EL (cell line): ENCODE data around the gene PRRC2A.

Experiments
- DNase-seq: peaks from one replicate; pipeline ENCODE4 v3.0.0-alpha.2; 2016

The PRRC2A gene

GRCh38 chr6:31620586-31621319, at the start of gene PRRC2A:
TSS of gene PRRC2A (plus strand) at chr6:31620715. CDS start at chr6:31622790, 2,075 bp downstream.
- peak; percentile 81 for DNase-seq

DNA sequence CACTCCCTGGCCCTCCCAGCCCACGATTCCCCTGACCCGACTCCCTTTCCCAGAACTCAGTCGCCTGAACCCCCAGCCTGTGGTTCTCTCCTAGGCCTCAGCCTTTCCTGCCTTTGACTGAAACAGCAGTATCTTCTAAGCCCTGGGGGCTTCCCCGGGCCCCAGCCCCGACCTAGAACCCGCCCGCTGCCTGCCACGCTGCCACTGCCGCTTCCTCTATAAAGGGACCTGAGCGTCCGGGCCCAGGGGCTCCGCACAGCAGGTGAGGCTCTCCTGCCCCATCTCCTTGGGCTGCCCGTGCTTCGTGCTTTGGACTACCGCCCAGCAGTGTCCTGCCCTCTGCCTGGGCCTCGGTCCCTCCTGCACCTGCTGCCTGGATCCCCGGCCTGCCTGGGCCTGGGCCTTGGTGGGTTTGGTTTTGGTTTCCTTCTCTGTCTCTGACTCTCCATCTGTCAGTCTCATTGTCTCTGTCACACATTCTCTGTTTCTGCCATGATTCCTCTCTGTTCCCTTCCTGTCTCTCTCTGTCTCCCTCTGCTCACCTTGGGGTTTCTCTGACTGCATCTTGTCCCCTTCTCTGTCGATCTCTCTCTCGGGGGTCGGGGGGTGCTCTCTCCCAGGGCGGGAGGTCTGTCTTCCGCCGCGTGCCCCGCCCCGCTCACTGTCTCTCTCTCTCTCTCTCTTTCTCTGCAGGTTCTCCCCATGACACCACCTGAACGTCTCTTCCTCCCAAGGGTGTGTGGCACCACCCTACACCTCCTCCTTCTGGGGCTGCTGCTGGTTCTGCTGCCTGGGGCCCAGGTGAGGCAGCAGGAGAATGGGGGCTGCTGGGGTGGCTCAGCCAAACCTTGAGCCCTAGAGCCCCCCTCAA, 48.2 kb upstream of the PRRC2A start, which contains the start of gene LTA:
Gene LTA, plus strand, starts transcription at position 249 of the 871 bp plus-strand sequence. Its CDS starts 454 bp downstream, at position 703.
- no peak for DNase-seq

DNA sequence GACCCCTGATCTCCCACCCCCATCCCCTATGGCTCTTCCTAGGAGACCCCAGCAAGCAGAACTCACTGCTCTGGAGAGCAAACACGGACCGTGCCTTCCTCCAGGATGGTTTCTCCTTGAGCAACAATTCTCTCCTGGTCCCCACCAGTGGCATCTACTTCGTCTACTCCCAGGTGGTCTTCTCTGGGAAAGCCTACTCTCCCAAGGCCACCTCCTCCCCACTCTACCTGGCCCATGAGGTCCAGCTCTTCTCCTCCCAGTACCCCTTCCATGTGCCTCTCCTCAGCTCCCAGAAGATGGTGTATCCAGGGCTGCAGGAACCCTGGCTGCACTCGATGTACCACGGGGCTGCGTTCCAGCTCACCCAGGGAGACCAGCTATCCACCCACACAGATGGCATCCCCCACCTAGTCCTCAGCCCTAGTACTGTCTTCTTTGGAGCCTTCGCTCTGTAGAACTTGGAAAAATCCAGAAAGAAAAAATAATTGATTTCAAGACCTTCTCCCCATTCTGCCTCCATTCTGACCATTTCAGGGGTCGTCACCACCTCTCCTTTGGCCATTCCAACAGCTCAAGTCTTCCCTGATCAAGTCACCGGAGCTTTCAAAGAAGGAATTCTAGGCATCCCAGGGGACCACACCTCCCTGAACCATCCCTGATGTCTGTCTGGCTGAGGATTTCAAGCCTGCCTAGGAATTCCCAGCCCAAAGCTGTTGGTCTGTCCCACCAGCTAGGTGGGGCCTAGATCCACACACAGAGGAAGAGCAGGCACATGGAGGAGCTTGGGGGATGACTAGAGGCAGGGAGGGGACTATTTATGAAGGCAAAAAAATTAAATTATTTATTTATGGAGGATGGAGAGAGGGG, 47.0 kb upstream of the PRRC2A start:
- no peak for DNase-seq

DNA sequence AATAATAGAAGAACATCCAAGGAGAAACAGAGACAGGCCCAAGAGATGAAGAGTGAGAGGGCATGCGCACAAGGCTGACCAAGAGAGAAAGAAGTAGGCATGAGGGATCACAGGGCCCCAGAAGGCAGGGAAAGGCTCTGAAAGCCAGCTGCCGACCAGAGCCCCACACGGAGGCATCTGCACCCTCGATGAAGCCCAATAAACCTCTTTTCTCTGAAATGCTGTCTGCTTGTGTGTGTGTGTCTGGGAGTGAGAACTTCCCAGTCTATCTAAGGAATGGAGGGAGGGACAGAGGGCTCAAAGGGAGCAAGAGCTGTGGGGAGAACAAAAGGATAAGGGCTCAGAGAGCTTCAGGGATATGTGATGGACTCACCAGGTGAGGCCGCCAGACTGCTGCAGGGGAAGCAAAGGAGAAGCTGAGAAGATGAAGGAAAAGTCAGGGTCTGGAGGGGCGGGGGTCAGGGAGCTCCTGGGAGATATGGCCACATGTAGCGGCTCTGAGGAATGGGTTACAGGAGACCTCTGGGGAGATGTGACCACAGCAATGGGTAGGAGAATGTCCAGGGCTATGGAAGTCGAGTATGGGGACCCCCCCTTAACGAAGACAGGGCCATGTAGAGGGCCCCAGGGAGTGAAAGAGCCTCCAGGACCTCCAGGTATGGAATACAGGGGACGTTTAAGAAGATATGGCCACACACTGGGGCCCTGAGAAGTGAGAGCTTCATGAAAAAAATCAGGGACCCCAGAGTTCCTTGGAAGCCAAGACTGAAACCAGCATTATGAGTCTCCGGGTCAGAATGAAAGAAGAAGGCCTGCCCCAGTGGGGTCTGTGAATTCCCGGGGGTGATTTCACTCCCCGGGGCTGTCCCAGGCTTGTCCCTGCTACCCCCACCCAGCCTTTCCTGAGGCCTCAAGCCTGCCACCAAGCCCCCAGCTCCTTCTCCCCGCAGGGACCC, 46.1 kb upstream of the PRRC2A start:
- DNase-seq = no peak

- peak; percentile 21 for DNase-seq
Measured at GRCh38 chr6:31575335-31575901, 45.1 kb upstream of the PRRC2A start, which contains the start of gene TNF. TSS of gene TNF (plus strand) at chr6:31575565. CDS start at chr6:31575742, 177 bp downstream.

DNA sequence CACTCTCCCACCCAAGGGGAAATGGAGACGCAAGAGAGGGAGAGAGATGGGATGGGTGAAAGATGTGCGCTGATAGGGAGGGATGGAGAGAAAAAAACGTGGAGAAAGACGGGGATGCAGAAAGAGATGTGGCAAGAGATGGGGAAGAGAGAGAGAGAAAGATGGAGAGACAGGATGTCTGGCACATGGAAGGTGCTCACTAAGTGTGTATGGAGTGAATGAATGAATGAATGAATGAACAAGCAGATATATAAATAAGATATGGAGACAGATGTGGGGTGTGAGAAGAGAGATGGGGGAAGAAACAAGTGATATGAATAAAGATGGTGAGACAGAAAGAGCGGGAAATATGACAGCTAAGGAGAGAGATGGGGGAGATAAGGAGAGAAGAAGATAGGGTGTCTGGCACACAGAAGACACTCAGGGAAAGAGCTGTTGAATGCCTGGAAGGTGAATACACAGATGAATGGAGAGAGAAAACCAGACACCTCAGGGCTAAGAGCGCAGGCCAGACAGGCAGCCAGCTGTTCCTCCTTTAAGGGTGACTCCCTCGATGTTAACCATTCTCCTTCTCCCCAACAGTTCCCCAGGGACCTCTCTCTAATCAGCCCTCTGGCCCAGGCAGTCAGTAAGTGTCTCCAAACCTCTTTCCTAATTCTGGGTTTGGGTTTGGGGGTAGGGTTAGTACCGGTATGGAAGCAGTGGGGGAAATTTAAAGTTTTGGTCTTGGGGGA, 44.4 kb upstream of the PRRC2A start:
- DNase-seq = no peak

GRCh38 chr6:31576897-31577578, 43.5 kb upstream of the PRRC2A start:
- DNase-seq = no peak

DNA sequence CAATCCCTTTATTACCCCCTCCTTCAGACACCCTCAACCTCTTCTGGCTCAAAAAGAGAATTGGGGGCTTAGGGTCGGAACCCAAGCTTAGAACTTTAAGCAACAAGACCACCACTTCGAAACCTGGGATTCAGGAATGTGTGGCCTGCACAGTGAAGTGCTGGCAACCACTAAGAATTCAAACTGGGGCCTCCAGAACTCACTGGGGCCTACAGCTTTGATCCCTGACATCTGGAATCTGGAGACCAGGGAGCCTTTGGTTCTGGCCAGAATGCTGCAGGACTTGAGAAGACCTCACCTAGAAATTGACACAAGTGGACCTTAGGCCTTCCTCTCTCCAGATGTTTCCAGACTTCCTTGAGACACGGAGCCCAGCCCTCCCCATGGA, 42.9 kb upstream of the PRRC2A start:
- no peak for DNase-seq

- DNase-seq = no peak
Measured at GRCh38 chr6:31578184-31579118, 42.1 kb upstream of the PRRC2A start.

DNA sequence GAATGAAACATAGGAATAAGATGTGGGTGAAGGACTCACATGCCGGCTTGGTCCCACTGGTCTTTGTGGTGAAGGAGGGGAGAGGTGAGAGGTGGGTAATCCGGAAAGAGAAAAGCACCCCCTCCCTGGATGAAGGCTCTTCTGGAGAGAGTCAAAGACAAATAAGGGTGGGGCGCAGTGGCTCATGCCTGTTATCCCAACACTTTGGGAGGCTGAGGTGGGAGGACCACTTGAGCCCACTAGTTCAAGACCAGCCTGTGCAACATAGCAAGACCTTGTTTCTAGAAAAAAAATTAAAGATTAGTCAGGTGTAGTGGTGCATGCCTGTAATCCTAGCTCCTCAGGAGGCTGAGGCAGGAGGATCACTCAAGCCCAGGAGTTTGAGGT, 41.4 kb upstream of the PRRC2A start:
- DNase-seq = no peak

DNA sequence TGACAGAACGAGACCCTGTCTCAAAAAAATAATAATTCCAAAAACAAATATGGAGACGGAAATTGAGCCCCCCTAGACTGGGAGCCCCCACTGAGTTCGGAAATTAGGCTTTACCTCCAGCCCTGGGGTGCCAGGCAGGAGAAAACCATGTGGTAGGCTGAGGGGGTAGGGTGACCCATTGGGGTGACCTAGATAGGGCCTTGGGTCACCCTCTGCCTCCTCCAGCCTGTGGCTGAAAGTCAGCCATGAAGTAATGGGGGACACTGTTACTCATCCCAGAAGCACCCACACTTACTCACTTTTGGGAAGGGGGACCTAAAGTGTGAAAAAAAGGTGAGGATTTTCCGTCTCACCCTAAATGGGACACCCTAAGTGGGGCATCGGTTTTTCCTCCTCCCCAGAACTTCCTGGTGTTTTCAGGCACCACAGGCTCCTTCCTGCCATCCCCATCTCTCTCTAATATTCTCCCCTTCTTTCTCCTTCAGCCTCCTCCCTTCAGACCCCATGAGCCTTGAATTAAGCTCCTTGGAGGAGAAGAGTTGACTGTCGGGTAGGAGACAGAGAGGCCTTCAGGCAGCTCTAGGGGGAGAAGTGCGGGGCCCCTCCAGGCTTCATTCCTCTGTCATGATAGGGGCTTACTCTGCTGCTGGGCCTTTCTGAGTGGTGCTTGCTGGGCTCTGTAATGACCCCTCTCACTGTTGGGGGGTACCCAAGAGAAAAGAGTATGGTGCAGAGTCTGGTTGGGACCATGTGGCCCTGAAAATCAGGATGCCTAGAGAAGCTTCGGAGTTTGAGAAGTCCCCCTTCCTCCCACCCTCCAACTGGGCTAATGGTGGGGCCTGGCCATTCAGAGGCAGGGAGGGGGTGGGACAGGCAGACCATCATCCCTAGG, 40.7 kb upstream of the PRRC2A start:
- no peak for DNase-seq

- no peak for DNase-seq
Measured at GRCh38 chr6:31580438-31580740, 40.1 kb upstream of the PRRC2A start.

DNA sequence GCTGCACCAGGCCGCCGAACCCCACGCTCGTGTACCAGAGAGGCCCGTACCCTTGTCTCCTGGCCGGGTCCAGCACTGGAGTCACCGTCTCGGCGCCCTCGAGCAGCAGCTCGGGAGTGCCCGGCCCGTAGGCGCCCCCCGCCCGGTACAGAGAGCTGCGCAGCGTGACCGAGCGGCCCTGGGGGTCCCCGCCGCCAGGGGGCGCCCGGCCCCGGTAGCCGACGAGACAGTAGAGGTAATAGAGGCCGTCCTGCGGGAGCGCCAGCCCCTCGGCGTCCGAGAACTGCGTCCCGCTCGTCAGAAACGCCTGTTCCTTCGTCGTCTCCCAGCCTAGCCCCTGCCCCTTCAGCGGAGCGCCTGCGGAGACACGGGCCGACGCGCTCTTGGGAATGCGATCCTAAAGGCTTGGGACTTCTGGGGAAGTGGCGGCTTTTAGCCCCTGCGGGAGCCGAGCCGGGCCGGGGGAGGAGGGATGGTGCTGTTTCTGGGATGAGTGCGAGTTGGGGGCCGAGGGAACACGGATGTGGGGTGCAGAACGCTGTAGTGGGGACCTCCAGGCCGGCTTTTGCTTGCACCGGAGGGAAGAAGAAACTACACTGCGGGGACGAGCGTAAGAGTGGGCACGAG, 39.6 kb upstream of the PRRC2A start:
- DNase-seq = peak; percentile 81

- peak; percentile 23 for DNase-seq
Measured at GRCh38 chr6:31581434-31582229, 38.9 kb upstream of the PRRC2A start.

GRCh38 chr6:31582230-31582643, 38.3 kb upstream of the PRRC2A start, which contains the start of gene LTB:
TSS of gene LTB (minus strand) at chr6:31582424. CDS start at chr6:31582417, 7 bp downstream.
- no peak for DNase-seq

GRCh38 chr6:31585491-31585890, 35.0 kb upstream of the PRRC2A start:
- no peak for DNase-seq
